Lung (tissue), 12 donors: ENCODE measurements around the gene EDEM3. TPM values are rescaled to one million over a fixed set of nuclear protein-coding genes. Genes with fewer than 3 reads are reported as not detected.

Experiments
- ATAC-seq: fragments of 200-7000 bp; cut with Tn5 transposase; one replicate; pipeline ENCODE4 v1.9.1; 2020; ENCODE audit warnings: moderate number of reproducible peaks; ENCODE audit not compliant: insufficient read depth, low FRiP score
- DNase-seq, 3 donors: peaks; one replicate each; pipeline ENCODE4 v3.0.0-alpha.2; 2013 to 2017
- H3K27ac ChIP-seq, 2 donors: one replicate each; pipeline ENCODE4 v1.5.1; 2013; ENCODE audit warnings: mild to moderate bottlenecking in 2 of 2, moderate library complexity in 2 of 2, control low read depth in 1 of 2, inconsistent platforms in 1 of 2, low read depth in 1 of 2, low read length in 1 of 2
- H3K27me3 ChIP-seq, 3 donors: one replicate each; pipeline ENCODE4 v1.5.1; 2013; ENCODE audit warnings: low read length in 2 of 3; ENCODE audit not compliant: control insufficient read depth in 3 of 3, insufficient read depth in 3 of 3
- H3K36me3 ChIP-seq, 4 donors: one replicate each; pipeline ENCODE4 v1.5.1; 2013; ENCODE audit warnings: low read length in 4 of 4, mild to moderate bottlenecking in 1 of 4, moderate library complexity in 1 of 4; ENCODE audit not compliant: control insufficient read depth in 4 of 4, insufficient read depth in 4 of 4
- H3K4me1 ChIP-seq, 5 donors: one replicate each; pipeline ENCODE4 v1.5.1; 2013; ENCODE audit warnings: low read length in 5 of 5, mild to moderate bottlenecking in 2 of 5, moderate library complexity in 1 of 5; ENCODE audit not compliant: control insufficient read depth in 5 of 5, insufficient read depth in 5 of 5
- H3K4me3 ChIP-seq: one replicate; pipeline ENCODE4 v1.5.1; 2013; ENCODE audit warnings: mild to moderate bottlenecking, control low read depth, moderate library complexity
- H3K9ac ChIP-seq, 2 donors: one replicate each; pipeline ENCODE4 v1.5.1; 2013; ENCODE audit warnings: low read length in 2 of 2, control low read depth in 1 of 2; ENCODE audit not compliant: insufficient read depth in 1 of 2
- H3K9me3 ChIP-seq, 4 donors: one replicate each; pipeline ENCODE4 v1.5.1; 2013; ENCODE audit warnings: low read length in 3 of 4, mild to moderate bottlenecking in 1 of 4, moderate library complexity in 1 of 4; ENCODE audit not compliant: control insufficient read depth in 4 of 4, insufficient read depth in 3 of 4
- CTCF ChIP-seq: IDR thresholded peaks from 2 replicates; pipeline ENCODE4 v1.5.1; 2012; ENCODE audit warnings: mild to moderate bottlenecking; ENCODE audit errors: control extremely low read depth, extremely low read depth
- WGBS, 2 donors: extraction: QIAGEN DNeasy Blood & Tissue Kit; methylation state at CpG; one replicate each; pipeline ENCODE4 v1.1.7; 2013; 5-methylcytosine and 5-hydroxymethylcytosine counted together
- polyA plus RNA-seq, 2 donors: library from polyadenylated mRNA; stranded (reverse); fragments of 200-250 nt; gene quantifications; one replicate each; pipeline ENCODE4 v1.2.1, GENCODE V29; 2013
- total RNA-seq, 2 donors: library from RNA; depleted of rRNA in 1 of 2; stranded (reverse); fragments of >200 nt in 1 of 2; gene quantifications; one replicate each; pipeline ENCODE4 v1.2.1, GENCODE V29; 2014 to 2021
- donor health status: control.
- donor health status: control.
- donor health status: Bipolar disorder and iron deficiency.
- donor health status: healthy.
- donor health status: DM: yes; HTN: yes; CAD: no.

The EDEM3 gene
- total and polyA plus RNA-seq, 4 donors = 12.2 to 54.9 (median 21.1) TPM

GRCh38 chr1:184790642-184791549 is 36.2 kb upstream of the EDEM3 start:
- TF ChIP-seq CTCF = no peak
- H3K4me3 ChIP-seq = no peak overlapping the region
- DNase-seq (no peak), ATAC-seq (no peak)
- peaks cover 0 to 8% (median 0%) of the 10 kb centered on the region in 5 donors for H3K4me1 ChIP-seq
- H3K27me3 ChIP-seq = no peaks in the 10 kb centered on the region
- WGBS, 2 donors = 92 to 93% methylated on average over 9 of the region's 9 CpGs
- H3K9me3 ChIP-seq = no peaks in the 10 kb centered on the region
- H3K9ac ChIP-seq = no peak overlapping the region
- H3K36me3 ChIP-seq = peaks cover 0 to 6% (median under 1%) of the 10 kb centered on the region in 4 donors
- H3K27ac ChIP-seq = no peak overlapping the region

- no peak overlapping the region for H3K4me3 ChIP-seq
- peaks cover 0 to 3% (median 0%) of the 10 kb centered on the region in 4 donors for H3K9me3 ChIP-seq
- peaks cover 0 to 8% (median 0%) of the 10 kb centered on the region in 5 donors for H3K4me1 ChIP-seq
- TF ChIP-seq CTCF = no peak
- ATAC-seq (no peak), DNase-seq (no peak)
- H3K27ac ChIP-seq = no peak overlapping the region
- H3K36me3 ChIP-seq = peaks cover 0 to 6% (median 0%) of the 10 kb centered on the region in 4 donors
- H3K27me3 ChIP-seq = no peaks in the 10 kb centered on the region
- no peak overlapping the region for H3K9ac ChIP-seq
- 44 to 70% methylated on average over 2 of the region's 2 CpGs for WGBS, 2 donors
Observed at GRCh38 chr1:184789884-184790283, 35.2 kb upstream of the EDEM3 start.

- DNase-seq (no peak), ATAC-seq (no peak)
- peaks cover 0 to 8% (median 0%) of the 10 kb centered on the region in 5 donors for H3K4me1 ChIP-seq
- H3K36me3 ChIP-seq = peaks cover 0 to 2% (median 0%) of the 10 kb centered on the region in 4 donors
- TF ChIP-seq CTCF = no peak
- no peaks in the 10 kb centered on the region for H3K27me3 ChIP-seq
- 34 to 83% methylated on average over 2 of the region's 2 CpGs for WGBS, 2 donors
- H3K4me3 ChIP-seq = no peak overlapping the region
- H3K9ac ChIP-seq = no peak overlapping the region
- H3K9me3 ChIP-seq = peaks cover 0 to 6% (median 0%) of the 10 kb centered on the region in 4 donors
- H3K27ac ChIP-seq = no peak overlapping the region
Observed at GRCh38 chr1:184788970-184789369, 34.3 kb upstream of the EDEM3 start.
